ENCODE results near the gene SEMA6A.
A peak's percentile ranks its signal among the peaks of the same experiment; 100 is the strongest.

SEMA6A gene

GRCh38 chr5:116574367-116575325, at the start of gene SEMA6A:
Gene SEMA6A, minus strand, starts transcription at chr5:116574823. Its CDS starts 69,879 bp downstream, at chr5:116504944.
- peak in 1 of 4 experiments; percentile 23 for DNase-seq

DNA sequence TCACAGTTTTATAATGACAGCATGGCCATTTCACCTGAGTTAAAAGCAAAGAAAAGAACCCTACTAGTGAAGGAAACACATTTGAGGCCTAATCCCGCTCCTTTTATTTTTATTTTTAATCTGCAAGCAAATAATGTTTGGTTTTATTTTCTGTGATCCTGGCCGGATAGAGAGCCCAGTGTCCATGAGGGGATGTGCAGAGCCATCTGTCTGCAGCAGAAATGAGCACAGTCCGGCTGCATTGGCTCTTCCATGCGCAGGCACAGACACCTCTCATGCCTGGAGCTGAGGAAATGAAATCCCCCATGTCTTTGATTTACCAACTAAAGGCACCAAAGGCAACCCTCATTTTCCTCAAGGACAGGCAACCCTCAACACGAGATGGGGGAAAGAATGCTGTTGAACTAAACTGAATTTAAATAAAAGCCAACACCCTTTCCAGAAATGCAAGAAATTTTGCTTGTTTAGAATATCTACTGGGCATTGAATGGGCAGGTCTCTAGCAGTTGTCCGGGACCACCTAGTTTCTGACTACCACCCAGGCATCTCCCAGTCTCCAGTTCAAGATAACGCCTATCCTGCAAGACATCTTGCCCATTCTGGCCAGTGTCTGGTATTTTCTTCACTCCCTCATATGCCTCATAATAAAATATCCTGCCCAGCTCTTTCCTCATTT, 47.9 kb upstream of the SEMA6A start:
- no peak for DNase-seq

DNA sequence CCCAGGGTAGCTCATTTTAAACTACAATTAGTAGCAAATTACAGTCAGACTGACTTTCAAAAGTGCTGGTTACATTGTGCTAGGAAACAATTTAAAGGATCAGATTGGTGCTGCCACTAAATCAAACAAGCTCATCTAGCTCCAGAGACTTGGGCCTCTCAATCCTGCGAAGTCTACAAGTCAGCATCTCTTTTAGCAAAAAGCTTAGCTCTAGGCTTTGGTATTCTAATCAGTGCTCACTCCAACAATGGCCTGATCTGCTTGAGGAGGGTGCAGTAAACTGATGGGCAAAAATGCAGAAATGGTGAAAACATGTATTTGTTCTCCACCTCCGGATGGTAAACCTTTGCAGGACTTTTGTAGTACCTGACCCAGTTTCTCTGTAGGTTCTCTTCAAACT, 47.0 kb upstream of the SEMA6A start:
- DNase-seq = no peak

DNA sequence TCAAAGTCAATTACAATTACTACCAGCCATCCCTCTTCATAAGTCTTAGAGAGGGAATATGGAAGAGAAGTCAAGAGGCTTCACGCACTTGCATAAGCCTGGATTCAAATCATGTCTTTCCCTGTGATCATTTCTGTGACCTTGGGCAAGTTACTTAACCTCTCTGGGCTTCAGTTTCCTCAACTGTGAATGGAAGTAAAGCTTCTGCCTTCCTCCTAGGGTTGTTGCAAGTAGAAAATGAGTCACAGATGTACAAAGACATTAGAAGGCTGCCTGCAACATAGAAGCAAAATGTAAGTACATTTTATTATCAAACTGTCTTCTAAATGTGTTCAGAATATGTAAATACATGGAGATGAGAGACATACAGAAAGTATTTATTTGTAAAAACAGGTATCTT, 42.3 kb upstream of the SEMA6A start:
- no peak for DNase-seq

- DNase-seq = no peak
Measured at GRCh38 chr5:116614603-116614920, 39.9 kb upstream of the SEMA6A start.

DNA sequence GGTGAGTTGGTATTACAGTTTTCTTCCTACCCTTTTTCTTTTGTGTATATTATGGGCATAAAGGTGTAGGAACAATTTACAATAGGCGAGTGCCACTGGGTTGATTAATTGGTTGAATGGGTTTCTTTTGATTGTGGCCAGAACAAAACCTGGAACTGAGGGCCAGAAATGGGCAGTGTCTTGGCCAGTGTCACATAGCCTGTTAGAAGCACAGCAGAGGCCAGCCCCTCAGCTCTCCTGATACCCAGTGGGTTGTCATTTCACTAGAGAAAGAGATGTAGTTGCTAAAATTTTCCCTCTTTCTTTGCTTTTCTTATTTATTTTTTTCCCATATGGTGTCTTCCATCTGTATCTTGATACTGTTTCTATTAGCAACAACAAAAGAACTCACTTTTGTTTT, 38.8 kb upstream of the SEMA6A start:
- no peak for DNase-seq

DNA sequence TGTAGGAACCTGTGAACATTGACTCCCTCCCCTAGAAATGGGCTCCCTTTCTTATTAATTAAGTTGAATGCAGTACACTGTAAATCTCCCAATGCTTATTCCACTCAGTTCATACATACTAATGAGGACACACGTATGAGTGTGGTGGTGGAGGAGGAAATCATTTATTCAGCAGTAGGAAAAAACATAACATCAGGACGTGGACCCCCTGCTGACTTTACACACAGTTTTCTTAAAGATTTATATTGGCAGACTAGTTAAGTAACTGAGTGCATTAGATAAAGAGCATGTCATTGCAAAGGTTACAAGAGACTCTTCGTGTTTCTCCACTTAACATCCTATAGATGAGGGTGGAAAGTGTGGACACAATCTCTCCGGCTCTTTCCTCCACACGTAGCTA, 37.8 kb upstream of the SEMA6A start:
- no peak for DNase-seq

DNA sequence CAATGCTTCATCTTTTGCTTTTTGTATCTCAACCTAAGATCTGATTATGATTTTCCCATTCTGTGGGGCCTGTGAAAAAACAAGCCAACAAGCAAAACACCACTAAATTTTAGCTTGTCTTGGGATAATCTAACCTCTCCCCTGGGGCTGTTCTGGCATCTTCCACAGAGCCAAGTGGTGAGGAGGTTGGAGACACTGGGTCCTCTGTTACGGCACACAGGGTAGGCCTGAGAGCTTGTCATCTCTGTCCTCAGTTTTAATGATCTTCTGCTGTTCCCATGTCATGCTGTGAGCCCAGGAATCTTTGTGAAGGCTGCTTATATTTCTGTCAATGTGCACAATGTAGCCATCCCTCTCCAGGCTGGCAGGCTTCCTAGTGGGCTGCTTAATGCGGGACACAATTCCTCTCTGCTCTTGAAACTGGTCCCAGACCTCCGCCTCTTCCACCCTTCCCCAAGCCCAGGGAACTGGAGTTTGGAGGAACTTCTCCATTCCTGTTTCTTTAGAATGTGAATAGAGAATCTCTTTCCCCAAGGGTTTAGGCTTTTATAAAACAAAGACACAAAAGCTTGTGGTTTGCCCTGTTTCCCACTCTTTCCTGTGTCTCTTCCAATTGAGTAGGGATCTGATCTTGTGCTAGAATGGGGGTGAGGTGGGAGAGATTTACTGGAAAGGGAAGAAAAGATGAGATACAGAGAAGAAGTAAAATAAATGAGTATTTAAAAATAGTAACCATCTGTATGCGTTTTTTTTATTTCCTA, 30.9 kb upstream of the SEMA6A start:
- no peak for DNase-seq

GRCh38 chr5:116604805-116605204, 30.2 kb upstream of the SEMA6A start:
- DNase-seq = no peak

DNA sequence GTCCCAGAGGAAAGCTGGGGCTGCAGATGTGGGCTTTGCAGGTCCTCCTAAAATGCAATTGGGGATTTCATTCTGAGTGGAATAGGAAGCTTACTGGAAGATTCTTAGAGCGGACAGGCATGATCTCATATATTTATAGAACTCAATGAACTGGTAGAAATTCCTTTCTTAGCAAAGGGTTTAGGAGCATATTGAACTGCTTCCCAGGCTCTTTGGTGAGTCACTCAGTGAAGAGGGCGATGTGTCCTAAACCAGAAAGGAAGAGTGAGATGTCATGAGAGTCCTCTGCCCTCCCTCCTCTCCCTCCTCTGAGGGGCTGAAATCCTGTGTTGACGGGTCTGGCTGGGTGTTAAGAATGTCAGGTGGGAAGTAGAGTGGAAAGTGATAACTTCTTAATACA, 26.3 kb upstream of the SEMA6A start:
- no peak for DNase-seq

- DNase-seq = no peak
Measured at GRCh38 chr5:116598911-116599310, 24.3 kb upstream of the SEMA6A start.

- no peak for DNase-seq
Measured at GRCh38 chr5:116595498-116595897, 20.9 kb upstream of the SEMA6A start.

DNA sequence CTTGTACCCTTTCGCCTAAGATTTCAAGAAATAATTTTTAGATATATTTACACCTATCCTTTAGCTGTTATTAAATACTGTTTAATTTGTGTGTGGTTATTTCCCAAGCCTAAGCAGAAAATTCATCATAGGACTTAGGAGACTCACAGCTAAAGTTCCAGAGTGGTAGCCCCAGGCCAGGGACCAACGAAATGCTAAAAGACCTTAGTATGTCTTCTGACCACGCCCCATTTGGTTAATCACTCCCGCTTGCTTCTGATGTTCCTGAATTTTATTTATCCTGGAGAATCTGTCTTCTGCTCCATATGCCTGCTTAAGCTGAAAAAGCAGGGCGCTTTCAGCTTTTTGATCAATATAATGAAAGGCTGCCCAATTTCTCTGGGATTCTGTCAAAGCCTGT, 18.7 kb upstream of the SEMA6A start:
- no peak for DNase-seq

- DNase-seq = no peak
Measured at GRCh38 chr5:116585227-116585626, 10.6 kb upstream of the SEMA6A start.

- no peak for DNase-seq
Measured at GRCh38 chr5:116583862-116584222, 9.2 kb upstream of the SEMA6A start.

- no peak for DNase-seq
Measured at GRCh38 chr5:116583085-116583861, 8.7 kb upstream of the SEMA6A start.

DNA sequence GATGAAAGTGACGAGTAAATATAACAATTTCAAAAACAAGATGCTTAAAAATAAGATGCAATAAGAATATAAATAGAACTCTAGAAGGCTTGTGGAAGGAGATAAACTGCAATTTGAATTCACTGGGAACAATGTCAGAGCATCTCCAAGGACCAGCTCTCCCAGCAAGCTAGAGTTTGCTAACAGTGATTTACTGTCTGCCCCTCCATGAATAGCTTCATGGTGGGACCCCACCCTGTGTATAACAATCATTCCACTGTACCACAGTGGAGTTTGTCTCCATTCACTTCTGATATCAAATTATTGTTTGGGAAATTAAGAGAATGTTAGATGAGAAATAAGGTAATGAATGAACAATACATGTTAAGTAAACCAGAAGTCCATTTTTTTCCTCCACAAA, 7.3 kb upstream of the SEMA6A start:
- no peak for DNase-seq

DNA sequence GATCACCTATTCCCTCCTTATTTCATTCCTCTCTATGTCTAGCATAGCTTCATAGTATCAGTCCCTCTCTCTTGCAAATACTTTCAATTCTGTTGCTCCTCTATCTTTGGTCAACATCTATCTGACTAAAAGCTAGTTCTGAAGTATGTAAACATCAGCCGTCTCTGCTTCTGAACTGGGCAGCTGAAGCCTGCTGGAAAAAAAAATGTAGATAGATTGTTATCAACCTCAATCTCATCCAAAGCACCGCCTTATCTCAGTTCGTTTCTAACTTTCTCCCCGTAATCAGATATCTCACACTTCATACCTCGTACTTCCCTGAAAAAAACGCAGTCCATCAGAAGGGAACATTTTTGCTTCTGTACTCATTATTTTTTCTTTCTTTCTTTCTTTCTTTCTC, 4.5 kb upstream of the SEMA6A start:
- DNase-seq = no peak

- no peak for DNase-seq
Measured at GRCh38 chr5:116578676-116579075, 4.1 kb upstream of the SEMA6A start.

GRCh38 chr5:116577064-116577788, 2.6 kb upstream of the SEMA6A start:
- DNase-seq = no peak

- no peak for DNase-seq
Measured at GRCh38 chr5:116576053-116576713, 1.6 kb upstream of the SEMA6A start.
